NCI-H69 (cell line): ENCODE results near the gene SYCN.

ENCODE experiments used
- DNase-seq: peaks from one replicate; lab custom pipeline; 2025; lab: John Stamatoyannopoulos, UW

The SYCN gene

DNA sequence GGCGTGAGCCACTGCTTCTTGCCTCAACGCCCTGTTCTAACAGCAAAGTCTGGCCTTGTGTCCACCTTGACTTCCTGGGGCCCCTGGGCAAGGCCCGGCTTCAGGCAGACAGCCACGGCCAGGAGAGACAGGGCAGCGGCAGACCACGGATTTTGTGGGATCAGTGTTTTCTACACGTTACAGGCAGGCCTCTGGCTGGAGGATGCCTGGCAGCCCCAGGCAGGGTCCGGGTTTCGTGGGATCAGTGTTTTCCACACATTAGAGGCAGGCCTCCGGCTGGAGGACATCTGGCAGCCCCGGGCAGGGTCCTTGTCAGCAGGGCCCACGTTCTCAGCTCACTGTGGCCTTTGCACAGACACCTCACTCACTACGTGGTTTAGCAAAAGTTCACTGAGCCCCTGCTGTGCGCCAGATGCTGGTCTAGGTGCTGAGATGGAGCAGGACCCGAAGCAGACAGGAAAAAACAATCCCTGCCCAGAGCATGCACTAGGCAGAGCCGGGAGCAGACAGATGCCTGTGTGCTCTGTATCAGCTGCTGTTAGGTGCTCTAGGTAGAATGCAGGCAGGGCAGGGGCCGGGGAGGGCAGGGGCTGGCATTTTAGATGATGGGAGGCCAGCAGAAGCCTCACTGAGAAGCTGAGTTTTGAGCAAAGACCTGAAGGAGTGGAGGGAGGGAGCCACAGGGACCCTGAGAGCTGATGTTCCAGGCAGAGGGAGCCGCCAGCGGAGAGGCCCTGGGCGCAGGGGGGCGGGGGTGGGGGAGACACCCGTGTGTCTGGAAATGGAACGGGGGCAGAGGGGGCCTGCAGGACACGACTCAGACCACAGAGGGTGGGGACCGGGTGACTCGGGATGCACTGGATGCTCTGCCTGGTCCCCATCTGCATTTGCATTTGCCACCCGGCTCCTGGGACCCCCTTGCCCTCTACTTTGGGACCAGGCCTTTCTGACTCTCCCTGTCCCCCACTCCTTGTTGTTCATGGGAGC, 32.3 kb downstream of the SYCN start:
- DNase-seq, result peak; percentile 25

DNA sequence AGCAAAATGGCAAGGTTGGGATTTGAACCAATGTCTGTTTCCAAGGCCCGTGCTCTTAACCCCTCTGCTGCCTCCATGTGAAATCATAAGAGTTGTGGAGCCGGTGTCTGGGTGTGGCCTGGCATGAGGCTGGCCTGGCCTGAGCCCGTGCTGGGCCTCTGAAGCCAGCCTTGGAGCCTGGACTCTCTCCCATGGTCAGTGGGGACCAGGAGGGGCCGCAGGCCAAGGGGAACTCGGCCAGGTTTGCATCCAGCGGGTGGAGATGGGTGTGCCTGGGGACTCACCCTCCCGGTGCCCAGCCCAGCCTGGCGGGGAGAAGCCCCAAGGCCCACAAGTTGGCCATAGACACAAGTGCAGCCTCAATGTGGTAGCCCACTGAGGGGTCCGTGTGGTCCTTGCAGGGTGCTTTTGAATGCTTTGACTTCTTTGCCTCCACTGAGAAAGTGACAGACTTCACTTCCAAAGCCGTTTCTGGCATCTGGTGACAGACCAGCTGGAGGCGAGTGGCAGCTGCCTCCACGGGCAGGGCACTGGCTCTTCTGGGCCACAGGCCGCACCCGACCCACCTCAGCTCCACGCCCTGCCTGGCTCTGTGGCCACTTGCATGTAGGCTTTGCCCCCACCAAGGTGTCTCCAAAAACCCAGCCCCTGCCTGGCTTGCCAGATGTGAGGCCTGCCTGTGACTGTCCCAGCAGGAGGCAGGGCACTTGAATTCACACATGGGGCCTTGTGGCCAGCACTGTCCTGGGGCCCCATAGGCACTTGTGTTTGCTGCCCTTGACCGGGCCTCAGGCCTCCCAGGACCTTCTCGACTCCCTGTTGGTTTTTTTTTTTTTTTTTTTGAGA, 33.5 kb downstream of the SYCN start:
- DNase-seq, result no peak

- no peak for DNase-seq
These were observed 34.8 kb downstream of the SYCN start for GRCh38 chr19:39169143-39169810.

GRCh38 chr19:39168258-39169142, 35.6 kb downstream of the SYCN start:
- DNase-seq, result no peak

- no peak for DNase-seq
These were observed 36.4 kb downstream of the SYCN start for GRCh38 chr19:39167461-39168257.

DNA sequence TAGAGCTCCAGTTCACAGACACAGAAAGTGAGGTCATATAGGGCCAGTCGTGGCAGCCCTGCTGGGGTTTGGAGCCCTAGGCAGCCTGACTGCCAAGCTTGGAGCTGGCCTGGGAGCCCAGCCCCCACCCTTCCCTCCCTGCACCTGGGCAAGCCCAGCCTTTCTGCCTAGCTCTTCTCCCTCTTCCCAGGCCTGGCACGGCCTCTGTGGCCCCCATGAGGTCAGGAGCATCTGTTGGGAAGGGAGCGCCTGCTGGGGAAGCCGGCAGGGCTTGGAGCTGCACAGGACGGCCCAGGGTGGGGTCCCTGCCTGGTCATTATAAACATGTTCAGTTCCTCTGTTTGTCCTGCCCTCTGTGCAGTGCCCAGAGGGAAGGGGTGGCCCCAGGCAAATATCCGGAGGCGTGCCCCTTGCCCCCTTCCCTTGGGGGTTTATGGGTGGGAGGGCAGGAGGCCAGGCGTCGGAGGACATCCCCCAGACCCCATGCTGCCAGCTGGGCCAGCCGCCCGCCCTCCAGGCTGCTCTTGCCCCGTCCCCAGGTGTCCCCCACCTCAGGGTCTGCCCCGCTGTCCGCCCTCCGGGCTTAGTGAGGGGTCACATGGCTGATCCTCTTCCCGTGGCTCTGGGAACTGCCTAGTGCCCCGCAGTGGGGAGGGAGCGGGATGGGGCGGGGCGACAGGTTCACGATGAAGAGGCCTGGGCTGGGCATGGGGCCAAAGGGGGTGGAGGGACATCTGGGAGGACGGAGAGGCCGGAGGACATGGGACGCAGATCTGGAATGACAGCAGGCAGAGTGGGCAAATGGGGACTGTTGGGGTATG, 37.3 kb downstream of the SYCN start:
- DNase-seq, result peak; percentile 59

DNA sequence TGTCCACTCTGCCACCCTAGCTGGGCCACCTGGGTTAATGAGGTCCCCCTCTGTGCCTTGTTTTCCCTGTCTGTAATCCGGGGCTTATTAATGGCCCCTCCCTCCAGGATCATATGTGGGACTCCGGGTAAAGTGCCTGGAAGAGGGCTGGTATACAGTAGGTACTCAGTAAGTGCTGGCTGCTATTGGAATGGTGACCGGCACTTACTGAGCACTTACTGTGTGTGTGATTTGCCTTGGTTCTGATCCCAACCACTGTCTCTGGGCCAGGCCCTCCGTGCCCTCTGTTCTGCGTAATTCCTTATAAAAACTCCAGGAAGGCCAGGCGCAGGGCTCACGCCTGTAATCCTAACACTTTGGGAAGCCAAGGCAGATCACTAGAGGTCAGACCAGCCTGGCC, 38.2 kb downstream of the SYCN start:
- no peak for DNase-seq

DNA sequence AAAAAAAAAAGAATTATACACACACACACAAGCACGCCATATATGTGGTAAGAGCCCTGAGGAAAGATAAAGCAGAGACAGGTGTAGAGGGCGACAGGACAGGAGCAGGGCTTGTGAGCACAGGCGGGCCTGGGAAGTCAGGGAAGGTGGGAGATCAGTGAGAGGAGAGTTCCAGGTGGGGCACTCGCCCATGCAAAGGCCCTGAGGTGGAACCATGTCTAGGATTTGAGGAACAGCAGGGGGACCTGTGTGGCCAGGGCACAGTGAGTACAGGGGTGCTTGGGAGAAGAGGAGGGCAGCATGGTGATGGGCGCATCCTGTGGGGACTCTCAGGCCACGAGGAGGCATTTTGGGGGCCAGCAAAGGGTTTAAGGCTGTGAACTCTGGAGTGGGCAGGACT, 39.8 kb downstream of the SYCN start:
- DNase-seq, result no peak

DNA sequence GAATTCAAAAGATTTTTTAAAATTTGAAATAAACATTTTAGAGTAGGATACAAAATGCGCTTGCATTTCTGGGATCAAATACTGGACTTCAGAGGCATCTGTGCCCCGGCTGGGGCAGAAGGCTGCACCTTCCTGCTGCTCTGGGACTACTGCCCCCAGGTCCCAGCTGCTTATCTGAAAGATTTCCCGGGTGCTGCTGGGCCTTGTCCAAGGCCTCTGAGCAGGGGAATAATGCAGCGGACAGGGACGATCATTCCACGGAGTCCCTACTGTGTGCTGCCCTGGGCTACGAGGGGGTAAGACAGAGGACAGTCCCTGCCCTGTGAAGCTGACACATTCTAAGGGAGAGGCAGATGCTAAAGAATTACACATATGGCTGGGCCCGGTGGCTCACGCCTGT, 40.4 kb downstream of the SYCN start:
- no peak for DNase-seq

DNA sequence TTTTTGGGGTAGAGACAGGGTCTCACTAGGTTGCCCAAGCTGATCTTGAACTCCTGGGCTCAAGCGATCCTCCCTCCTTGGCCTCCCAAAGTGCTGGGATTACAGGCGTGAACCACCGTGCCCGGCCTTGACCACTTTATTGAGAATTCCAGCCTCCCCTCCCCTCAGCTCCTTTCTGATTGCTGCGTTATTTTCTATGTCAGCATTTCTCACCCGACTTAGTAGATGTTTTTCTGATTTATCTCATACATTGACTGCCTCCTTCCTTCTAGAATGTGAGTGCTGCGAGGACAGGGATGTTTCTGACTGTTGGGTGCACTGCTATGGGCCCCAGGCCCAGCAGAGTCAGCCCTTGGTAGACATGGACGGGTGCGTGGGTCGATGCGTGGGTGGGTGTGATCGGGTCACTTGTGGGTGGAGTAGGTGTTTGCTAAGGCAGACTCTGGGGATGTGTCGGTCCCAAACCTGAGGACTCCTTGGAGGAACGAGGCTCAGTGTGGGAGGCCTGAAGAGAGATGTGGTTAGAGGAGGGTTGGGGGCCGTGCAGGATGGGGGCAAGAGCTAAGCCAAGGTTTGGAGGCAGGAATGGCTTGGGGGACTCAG, 41.5 kb downstream of the SYCN start:
- DNase-seq, result no peak

GRCh38 chr19:39160889-39161672, 43.0 kb downstream of the SYCN start:
- DNase-seq, result no peak

- no peak for DNase-seq
These were observed 43.6 kb downstream of the SYCN start for GRCh38 chr19:39160523-39160861.

GRCh38 chr19:39158646-39159260, 45.3 kb downstream of the SYCN start:
- DNase-seq, result no peak

DNA sequence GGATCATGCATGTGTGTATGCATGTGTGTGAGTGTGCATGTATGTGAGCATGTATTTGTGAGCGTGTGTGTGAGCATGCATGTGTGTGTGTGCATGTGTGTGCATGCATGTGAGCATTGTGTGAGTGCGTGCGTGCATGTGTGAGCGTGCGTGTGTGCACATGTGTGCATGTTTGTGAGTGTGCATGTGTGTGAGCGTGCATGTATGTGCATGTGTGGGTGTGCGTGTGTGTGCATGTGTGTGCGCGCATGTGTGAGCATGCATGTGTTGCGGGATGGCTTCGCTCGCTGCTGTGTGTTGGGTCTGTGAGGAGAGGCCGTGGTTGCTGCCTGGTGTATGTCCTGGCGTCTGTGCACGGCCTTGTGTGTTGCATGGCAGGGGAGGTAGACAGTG, 46.1 kb downstream of the SYCN start:
- DNase-seq, result no peak

GRCh38 chr19:39157275-39157996, 46.6 kb downstream of the SYCN start:
- no peak for DNase-seq

GRCh38 chr19:39156326-39157230, 47.5 kb downstream of the SYCN start:
- DNase-seq, result no peak
